CD14-positive monocyte (primary cell): ENCODE data around the gene LRRC7. TPM values are rescaled to one million over a fixed set of nuclear protein-coding genes. Genes with fewer than 3 reads are reported as not detected.

ENCODE experiments used
- DNase-seq, 3 donors: peaks; one replicate each; pipeline ENCODE4 v3.0.0-alpha.2; 2011 to 2022
- H2AFZ ChIP-seq: 2 replicates; pipeline ENCODE4 v1.6.0; 2012; ENCODE audit warnings: mild to moderate bottlenecking, low read depth, low read length, inconsistent platforms; ENCODE audit not compliant: insufficient read depth, poor library complexity, severe bottlenecking
- H3K27ac ChIP-seq, 2 donors: 1 replicate in 1 of 2; 2 replicates in 1 of 2; pipeline ENCODE4 v1.5.1; 2012 to 2013; ENCODE audit warnings: low read length in 2 of 2, control low read depth in 1 of 2, inconsistent platforms in 1 of 2, low read depth in 1 of 2, mild to moderate bottlenecking in 1 of 2
- H3K27me3 ChIP-seq, 2 donors: one replicate each; pipeline versions ENCODE4 v1.6.0 to v1.6.1; 2011 to 2013; ENCODE audit warnings: low read length in 2 of 2; ENCODE audit not compliant: control insufficient read depth in 2 of 2, insufficient read depth in 2 of 2
- H3K36me3 ChIP-seq, 2 donors: replicated peaks in 1 of 2; 1 replicate in 1 of 2; 2 replicates in 1 of 2; pipeline versions ENCODE4 v1.5.1 to v1.6.1; 2012 to 2013; ENCODE audit warnings: low read length in 2 of 2, control low read depth in 1 of 2, inconsistent platforms in 1 of 2, mild to moderate bottlenecking in 1 of 2; ENCODE audit not compliant: insufficient read depth in 2 of 2, control insufficient read depth in 1 of 2
- H3K4me1 ChIP-seq, 2 donors: 1 replicate in 1 of 2; 2 replicates in 1 of 2; pipeline versions ENCODE4 v1.5.1 to v1.6.1; 2012 to 2013; ENCODE audit warnings: low read length in 2 of 2, control low read depth in 1 of 2, inconsistent platforms in 1 of 2, mild to moderate bottlenecking in 1 of 2, moderate library complexity in 1 of 2; ENCODE audit not compliant: insufficient read depth in 2 of 2, control insufficient read depth in 1 of 2
- H3K4me2 ChIP-seq: replicated peaks from 2 replicates; pipeline ENCODE3; 2012; ENCODE audit warnings: low read length, moderate library complexity, mild to moderate bottlenecking; ENCODE audit not compliant: poor library complexity, severe bottlenecking; ENCODE audit errors: extremely low read depth
- H3K4me3 ChIP-seq, 3 experiments: fragments of 200-600 bp in 1 of 3; sonication (generic) in 1 of 3; replicated peaks in 1 of 3; 1 replicate in 2 of 3; 2 replicates in 1 of 3; pipeline ENCODE4 v1.5.1; 2011 to 2013; ENCODE audit warnings: low read length in 3 of 3, mild to moderate bottlenecking in 3 of 3, control low read depth in 2 of 3, low read depth in 2 of 3, inconsistent platforms in 1 of 3, moderate library complexity in 1 of 3
- H3K79me2 ChIP-seq: 2 replicates; pipeline ENCODE4 v1.6.0; 2012; ENCODE audit warnings: mild to moderate bottlenecking, control low read depth, inconsistent platforms, low read length, moderate library complexity; ENCODE audit not compliant: insufficient read depth
- H3K9ac ChIP-seq: 2 replicates; pipeline ENCODE4 v1.6.0; 2017; ENCODE audit warnings: low read length, mild to moderate bottlenecking; ENCODE audit not compliant: insufficient read depth, poor library complexity, severe bottlenecking
- H3K9me3 ChIP-seq, 2 donors: replicated peaks in 1 of 2; 1 replicate in 1 of 2; 2 replicates in 1 of 2; pipeline versions ENCODE4 v1.5.1 to v1.6.1; 2012 to 2013; ENCODE audit warnings: low read length in 2 of 2, control low read depth in 1 of 2; ENCODE audit not compliant: control insufficient read depth in 1 of 2, insufficient read depth in 1 of 2
- H4K20me1 ChIP-seq: 2 replicates; pipeline ENCODE4 v1.6.0; 2012; ENCODE audit warnings: mild to moderate bottlenecking, low read length, control low read depth, moderate library complexity; ENCODE audit not compliant: insufficient read depth
- H3K27ac Mint-ChIP-seq, 7 donors: one replicate each; pipeline ENCODE4 v1.8.0; 2020; ENCODE audit warnings: mild to moderate bottlenecking in 7 of 7, mixed read lengths in 7 of 7, moderate library complexity in 6 of 7, inconsistent platforms in 2 of 7
- H3K27me3 Mint-ChIP-seq, 3 donors: one replicate each; pipeline ENCODE4 v1.8.0; 2021 to 2022; ENCODE audit warnings: low read depth in 3 of 3, mild to moderate bottlenecking in 3 of 3, mixed read lengths in 3 of 3, moderate library complexity in 3 of 3, inconsistent platforms in 1 of 3
- H3K36me3 Mint-ChIP-seq, 2 donors: one replicate each; pipeline ENCODE4 v1.8.0; 2020; ENCODE audit warnings: mixed read lengths in 2 of 2, inconsistent platforms in 1 of 2, mild to moderate bottlenecking in 1 of 2
- H3K4me1 Mint-ChIP-seq: one replicate; pipeline ENCODE4 v1.8.0; 2020; ENCODE audit warnings: mild to moderate bottlenecking, mixed read lengths
- H3K4me3 Mint-ChIP-seq, 2 donors: one replicate each; pipeline ENCODE4 v1.8.0; 2020; ENCODE audit warnings: mild to moderate bottlenecking in 2 of 2, mixed read lengths in 2 of 2, moderate library complexity in 1 of 2
- H3K9me3 Mint-ChIP-seq, 7 donors: one replicate each; pipeline ENCODE4 v1.8.0; 2020 to 2022; ENCODE audit warnings: mixed read lengths in 7 of 7, mild to moderate bottlenecking in 6 of 7, moderate library complexity in 6 of 7, inconsistent platforms in 2 of 7
- WGBS: methylation state at CpG from one replicate; pipeline ENCODE4 v1.1.5; 2013; ENCODE audit warnings: missing lambda C conversion rate; ENCODE audit not compliant: insufficient coverage; 5-methylcytosine and 5-hydroxymethylcytosine counted together
- intact Hi-C, 2 donors: fragments of 100-400 bp; cut with micrococcal nuclease; formaldehyde crosslinking; loops; one replicate each; pipeline versions ENCODE4 v1.15.0 to v1.15.1; 2023
- polyA plus RNA-seq, 3 donors: library from polyadenylated mRNA; depleted of rRNA in 1 of 3; unstranded in 2 of 3; stranded (reverse) in 1 of 3; fragments of 300-500 nt in 2 of 3; fragments of >200 nt in 1 of 3; fragmentation: Illumina TruSeq in 2 of 3; gene quantifications; 1 replicate in 2 of 3; 2 replicates in 1 of 3; pipeline ENCODE4 v1.2.3, GENCODE V29; 2012 to 2021
- TF ChIP-seq, protein P1 (sequence below): fragments of 200-600 bp; IDR thresholded peaks from one replicate; pipeline ENCODE4 v1.8.0; 2022; ENCODE audit warnings: antibody characterized with exemption, mild to moderate bottlenecking

LRRC7 gene
- polyA plus RNA-seq, 3 donors, result not detected

DNA sequence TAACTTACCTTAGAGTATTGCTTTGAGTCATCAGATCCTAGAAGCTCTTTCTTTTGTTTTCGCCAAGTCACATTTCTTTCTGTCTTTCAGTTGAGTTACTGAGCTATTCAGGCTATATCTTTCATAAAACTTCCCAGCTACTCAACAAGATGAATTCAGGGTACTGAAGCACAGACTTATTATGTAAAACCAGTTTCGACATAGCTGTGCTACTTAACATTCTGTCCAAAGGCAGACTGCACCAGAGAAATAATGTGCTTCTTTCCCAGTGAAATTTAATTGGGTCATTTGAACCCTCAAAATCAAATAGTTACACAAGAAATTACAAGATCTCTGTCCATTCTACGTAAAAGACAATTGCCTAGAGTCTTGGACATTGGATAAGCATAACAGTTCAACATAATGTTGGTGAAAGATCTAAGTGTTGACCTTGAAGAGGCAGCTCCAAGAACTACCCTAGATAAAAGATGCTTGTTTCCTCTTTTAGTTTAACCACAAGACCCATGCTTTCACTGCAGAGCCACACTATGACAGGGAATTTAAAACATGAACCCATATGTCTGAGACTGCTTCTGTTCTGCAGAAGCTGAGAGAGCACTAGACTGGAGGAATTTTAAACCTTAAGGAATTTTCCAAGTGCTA, 474.5 kb downstream of the LRRC7 start:
- Mint-ChIP-seq H3K36me3 (no peaks in the 10 kb centered on the region), H3K27ac (peak overlapping the region in 1 of 7 donors; percentile 26), H3K27me3 (peaks cover 0 to 2% (median 0%) of the 10 kb centered on the region in 3 donors), H3K4me1 (no peaks in the 10 kb centered on the region), H3K9me3 (peaks cover 0 to 18% (median 5%) of the 10 kb centered on the region in 7 donors), H3K4me3 (no peak overlapping the region)
- H3K79me2 ChIP-seq, result no peaks in the 10 kb centered on the region
- peak overlapping the region in 1 of 2 donors; percentile 15 for H3K27ac ChIP-seq
- WGBS, result 67% methylated on average over 1 of the region's 3 CpGs
- TF ChIP-seq, protein P1, sequence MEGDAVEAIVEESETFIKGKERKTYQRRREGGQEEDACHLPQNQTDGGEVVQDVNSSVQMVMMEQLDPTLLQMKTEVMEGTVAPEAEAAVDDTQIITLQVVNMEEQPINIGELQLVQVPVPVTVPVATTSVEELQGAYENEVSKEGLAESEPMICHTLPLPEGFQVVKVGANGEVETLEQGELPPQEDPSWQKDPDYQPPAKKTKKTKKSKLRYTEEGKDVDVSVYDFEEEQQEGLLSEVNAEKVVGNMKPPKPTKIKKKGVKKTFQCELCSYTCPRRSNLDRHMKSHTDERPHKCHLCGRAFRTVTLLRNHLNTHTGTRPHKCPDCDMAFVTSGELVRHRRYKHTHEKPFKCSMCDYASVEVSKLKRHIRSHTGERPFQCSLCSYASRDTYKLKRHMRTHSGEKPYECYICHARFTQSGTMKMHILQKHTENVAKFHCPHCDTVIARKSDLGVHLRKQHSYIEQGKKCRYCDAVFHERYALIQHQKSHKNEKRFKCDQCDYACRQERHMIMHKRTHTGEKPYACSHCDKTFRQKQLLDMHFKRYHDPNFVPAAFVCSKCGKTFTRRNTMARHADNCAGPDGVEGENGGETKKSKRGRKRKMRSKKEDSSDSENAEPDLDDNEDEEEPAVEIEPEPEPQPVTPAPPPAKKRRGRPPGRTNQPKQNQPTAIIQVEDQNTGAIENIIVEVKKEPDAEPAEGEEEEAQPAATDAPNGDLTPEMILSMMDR, result no peak
- H4K20me1 ChIP-seq, result no peaks in the 10 kb centered on the region
- DNase-seq, result peak in 1 of 3 donors; percentile 6
- no peaks in the 10 kb centered on the region for H3K36me3 ChIP-seq
- no peak overlapping the region for H3K4me2 ChIP-seq
- no peak overlapping the region for H2AFZ ChIP-seq
- no peaks in the 10 kb centered on the region for H3K27me3 ChIP-seq
- H3K4me1 ChIP-seq, result peaks cover 13 to 15% of the 10 kb centered on the region in 2 donors
- H3K9me3 ChIP-seq, result peaks cover 5 to 6% of the 10 kb centered on the region in 2 donors
- no peak overlapping the region for H3K4me3 ChIP-seq
- no peak overlapping the region for H3K9ac ChIP-seq
- intact Hi-C loops, result no loop called here

DNA sequence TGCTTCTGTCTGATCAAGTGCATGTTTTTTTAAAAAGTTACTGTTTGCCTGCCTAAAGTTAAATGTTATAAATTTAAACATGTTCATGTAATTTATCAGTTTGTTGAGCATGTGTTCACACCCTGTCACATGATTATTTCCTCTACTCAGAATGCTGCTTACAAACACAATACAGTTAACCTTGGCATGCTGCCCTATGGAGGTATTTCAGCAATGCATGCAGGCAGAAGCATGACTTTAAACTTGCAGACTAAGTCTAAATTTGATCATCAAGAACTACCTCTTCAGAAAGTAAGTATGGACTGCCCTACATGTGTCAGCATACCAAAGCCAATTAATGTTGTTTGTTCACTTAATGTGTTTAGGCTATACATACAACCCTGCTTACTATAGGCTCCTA, 476.1 kb downstream of the LRRC7 start:
- Histone ChIP-seq H3K79me2 (no peaks in the 10 kb centered on the region), H3K4me3 (no peak overlapping the region), H3K27me3 (no peaks in the 10 kb centered on the region), H3K36me3 (no peaks in the 10 kb centered on the region), H3K27ac (no peak overlapping the region), H3K4me1 (peaks cover 13 to 15% of the 10 kb centered on the region in 2 donors), H2AFZ (no peak overlapping the region), H3K9ac (no peak overlapping the region), H4K20me1 (no peaks in the 10 kb centered on the region), H3K9me3 (peaks cover 5 to 6% of the 10 kb centered on the region in 2 donors), H3K4me2 (no peak overlapping the region)
- Mint-ChIP-seq H3K27me3 (no peaks in the 10 kb centered on the region), H3K36me3 (no peaks in the 10 kb centered on the region), H3K4me3 (no peak overlapping the region), H3K27ac (no peak overlapping the region), H3K4me1 (no peaks in the 10 kb centered on the region), H3K9me3 (peaks cover 0 to 11% (median 0%) of the 10 kb centered on the region in 7 donors)
- intact Hi-C loops, result no loop called here
- TF ChIP-seq, protein P1, result no peak
- DNase-seq, result no peak
